GM12873 (cell line): ENCODE data around the gene MYOM1.

Experiments used
- TF ChIP-seq, protein P1 (sequence below): IDR thresholded peaks from 2 replicates; pipeline ENCODE4 v1.5.1; 2012; ENCODE audit warnings: low read depth, mild to moderate bottlenecking, moderate library complexity, low read length, control low read depth; ENCODE audit not compliant: insufficient read depth; ENCODE audit errors: missing control alignments

The MYOM1 gene

DNA sequence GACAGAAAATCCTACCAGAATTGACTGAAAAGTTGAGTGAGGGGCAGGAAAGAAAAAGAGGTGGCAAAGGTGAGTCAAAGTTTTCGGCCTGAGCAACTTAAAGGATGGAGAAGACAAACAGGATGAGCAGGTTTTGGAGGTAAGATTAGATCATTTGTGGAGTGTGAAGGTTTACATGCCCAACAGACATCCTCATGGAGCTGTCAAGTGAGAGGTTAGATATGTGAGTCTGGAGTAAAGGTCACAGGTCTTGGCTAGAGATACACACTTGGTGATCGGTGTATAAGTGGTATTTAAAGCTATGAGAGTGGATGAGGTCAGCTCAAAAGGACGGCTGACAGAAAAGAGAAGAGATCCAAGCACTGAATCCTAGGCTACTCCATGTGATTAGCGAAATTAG, 16.7 kb upstream of the MYOM1 start:
- TF ChIP-seq, protein P1, sequence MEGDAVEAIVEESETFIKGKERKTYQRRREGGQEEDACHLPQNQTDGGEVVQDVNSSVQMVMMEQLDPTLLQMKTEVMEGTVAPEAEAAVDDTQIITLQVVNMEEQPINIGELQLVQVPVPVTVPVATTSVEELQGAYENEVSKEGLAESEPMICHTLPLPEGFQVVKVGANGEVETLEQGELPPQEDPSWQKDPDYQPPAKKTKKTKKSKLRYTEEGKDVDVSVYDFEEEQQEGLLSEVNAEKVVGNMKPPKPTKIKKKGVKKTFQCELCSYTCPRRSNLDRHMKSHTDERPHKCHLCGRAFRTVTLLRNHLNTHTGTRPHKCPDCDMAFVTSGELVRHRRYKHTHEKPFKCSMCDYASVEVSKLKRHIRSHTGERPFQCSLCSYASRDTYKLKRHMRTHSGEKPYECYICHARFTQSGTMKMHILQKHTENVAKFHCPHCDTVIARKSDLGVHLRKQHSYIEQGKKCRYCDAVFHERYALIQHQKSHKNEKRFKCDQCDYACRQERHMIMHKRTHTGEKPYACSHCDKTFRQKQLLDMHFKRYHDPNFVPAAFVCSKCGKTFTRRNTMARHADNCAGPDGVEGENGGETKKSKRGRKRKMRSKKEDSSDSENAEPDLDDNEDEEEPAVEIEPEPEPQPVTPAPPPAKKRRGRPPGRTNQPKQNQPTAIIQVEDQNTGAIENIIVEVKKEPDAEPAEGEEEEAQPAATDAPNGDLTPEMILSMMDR, result no peak

DNA sequence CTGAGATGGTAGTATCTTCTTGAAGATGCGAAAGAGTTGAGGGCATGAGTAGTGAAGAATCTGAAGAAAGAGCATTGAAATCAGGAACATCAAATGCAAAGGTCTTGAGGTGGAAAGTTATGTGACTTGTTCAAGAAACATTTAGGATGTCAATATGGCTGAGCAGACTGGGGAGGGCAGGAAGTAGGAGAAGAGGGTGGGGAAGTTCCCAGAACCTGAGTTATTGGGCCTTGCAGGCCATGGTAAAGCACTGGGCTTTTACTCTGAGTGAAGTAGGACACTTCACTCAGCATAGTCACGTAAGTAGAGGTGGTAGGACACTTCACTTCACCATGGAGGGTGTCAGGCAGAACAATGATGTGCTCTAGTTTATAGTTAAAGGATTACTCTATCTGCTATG, 16.1 kb upstream of the MYOM1 start:
- TF ChIP-seq, protein P1, result no peak

DNA sequence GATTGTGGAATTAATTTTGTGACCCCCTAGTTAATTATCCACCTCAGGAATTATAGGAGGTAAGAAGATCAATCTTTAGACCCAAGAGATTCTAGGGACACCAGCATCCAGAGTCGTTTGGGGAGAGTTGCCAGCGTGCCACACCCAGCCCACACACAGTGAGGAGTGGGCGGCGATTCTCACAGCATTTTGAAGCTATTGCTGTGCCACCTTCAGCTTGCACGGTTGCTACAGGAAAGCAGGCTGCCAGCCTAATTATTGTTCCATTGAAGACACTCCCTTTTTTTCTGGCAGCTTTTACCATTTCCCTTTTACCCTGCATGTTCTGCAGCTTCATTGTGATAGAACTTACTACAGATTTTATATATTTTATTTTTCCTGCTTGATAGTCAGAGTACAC, 14.7 kb upstream of the MYOM1 start:
- TF ChIP-seq, protein P1, result no peak

DNA sequence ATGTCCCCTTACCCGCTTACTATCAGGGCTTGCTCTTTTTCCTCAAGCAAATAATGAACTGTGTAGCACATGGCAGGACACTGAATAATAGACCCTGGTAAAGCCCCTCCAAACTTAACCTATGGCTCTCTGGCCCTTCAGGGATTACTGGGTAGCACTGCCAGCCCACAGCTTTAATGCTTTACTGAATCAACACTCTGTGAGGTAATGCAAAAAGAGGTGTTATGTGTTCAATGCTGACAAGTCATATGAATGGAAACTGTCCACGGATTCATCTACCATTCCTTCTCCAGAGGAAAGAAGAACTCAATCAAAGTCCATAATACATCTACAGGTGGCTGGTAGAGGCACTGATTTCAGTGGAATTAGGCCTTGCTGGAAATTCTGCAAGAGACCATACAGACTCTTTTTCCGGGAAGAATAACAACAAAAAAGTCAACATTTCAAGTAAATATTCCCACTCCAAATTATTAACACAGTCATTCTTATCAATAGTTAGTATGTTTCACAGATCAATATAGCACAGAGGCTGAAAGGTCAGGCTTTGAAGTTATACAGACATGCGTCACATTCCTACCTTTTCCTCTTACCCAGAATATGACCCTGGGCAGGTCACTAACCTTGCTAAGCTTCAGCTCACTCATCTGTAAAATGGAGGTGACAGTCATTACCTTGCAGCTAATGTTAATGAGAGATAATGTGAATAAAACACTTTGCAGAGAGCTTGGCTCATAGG, 13.8 kb upstream of the MYOM1 start:
- TF ChIP-seq, protein P1, result no peak

DNA sequence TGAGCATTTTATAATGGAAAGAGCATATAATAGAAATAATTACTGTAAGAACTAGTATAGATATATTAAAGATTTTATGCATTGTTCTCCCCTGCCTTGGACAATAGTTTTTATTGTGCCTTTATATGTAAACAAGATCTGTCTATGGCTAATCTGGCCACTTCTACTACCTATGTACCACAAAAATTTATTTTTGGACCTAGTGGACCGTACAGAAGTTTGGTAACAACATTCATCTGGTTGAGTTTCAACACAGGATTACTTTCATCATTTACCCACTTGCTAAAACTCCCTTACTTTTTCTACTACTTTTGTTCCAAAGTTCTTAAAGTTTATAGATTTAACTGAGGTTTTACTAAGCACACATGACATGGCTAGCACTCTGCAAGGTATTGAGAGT, 13.2 kb upstream of the MYOM1 start:
- TF ChIP-seq, protein P1, result no peak

DNA sequence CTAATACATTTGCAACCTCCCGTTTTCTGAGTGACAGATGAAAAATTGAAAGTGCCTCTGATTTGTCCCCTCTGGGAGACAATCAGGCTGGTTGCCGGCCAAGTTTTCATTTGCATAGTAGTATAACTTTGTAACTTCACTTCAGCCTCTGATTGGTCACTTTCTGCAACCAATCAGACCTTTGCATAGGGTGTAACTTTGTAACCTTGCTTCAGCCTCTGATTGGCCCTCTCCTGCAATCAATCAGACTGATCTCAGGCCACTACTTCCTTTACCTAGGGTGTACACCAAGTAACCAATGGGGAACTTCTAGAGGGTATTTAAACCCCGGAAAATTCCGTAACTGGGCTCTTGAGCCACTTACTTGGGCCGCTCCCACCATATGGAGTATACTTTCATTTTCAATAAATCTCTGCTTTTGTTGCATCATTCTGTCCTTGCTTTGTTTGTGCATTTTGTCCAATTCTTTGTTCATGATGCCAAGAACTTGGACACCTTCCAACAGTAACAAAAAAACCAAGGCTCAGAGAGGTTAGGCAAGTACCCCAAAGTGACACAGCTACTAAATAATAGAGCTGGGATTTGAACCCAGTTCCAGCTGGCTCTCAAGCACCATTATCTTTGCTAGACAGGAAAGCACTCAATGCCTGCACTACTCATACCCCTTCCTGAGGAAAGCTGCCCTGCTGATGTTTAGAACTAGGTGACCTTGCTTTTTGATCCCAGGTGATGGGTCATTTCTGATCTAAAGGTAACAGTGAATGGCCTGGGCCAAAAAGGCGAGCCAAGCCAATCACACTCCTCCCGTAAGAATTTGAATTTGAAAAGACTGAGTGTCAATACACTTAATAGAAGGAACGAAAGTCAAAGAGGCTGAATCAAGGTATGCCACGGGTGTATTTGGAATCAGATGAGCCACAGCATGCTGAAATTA, 10.9 kb upstream of the MYOM1 start:
- TF ChIP-seq, protein P1, result no peak

DNA sequence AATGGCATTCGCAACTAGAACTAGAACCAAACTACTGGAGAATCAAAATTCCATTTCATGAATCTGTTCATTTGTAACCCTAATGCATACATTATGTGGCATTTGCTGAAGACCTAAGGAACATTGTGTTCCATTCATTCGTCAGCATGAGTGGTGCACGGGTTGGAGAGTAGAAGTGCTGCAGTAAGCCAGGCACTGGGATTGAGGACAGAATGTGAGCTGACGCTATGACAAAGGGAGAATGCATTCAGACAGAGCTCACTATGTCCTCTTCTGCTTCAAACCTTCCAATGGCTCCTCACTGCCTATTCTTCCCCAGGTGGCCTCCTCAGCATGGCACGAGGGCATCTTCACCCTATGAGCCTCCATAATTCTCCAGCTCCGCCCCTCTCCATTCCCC, 6.3 kb upstream of the MYOM1 start:
- TF ChIP-seq, protein P1, result no peak
